HG02571 (cell line): ENCODE data around the gene CPED1.
A peak's percentile ranks its signal among the peaks of the same experiment; 100 is the strongest.
"Not testable (repeated sequence)": the region's sequence is repeated elsewhere in the genome, so short reads cannot be mapped to it uniquely, and the experiment has no call there.

Source experiments
- ATAC-seq: cut with Tn5 transposase; IDR thresholded peaks from one replicate; pipeline ENCODE4 v1.9.1; 2021; ENCODE audit warnings: mild to moderate bottlenecking, moderate library complexity; ENCODE audit not compliant: unreplicated experiment

Gene CPED1

GRCh38 chr7:121178869-121179497, 190.5 kb downstream of the CPED1 start:
- ATAC-seq, result peak; percentile 51

GRCh38 chr7:121180436-121181063, 192.0 kb downstream of the CPED1 start:
- peak; percentile 80 for ATAC-seq

GRCh38 chr7:121181357-121181756, 192.8 kb downstream of the CPED1 start:
- ATAC-seq, result no peak

- no peak for ATAC-seq
Measured at GRCh38 chr7:121182281-121182680, 193.8 kb downstream of the CPED1 start.

- no peak for ATAC-seq
Measured at GRCh38 chr7:121182902-121183301, 194.4 kb downstream of the CPED1 start.

GRCh38 chr7:121183883-121184282, 195.4 kb downstream of the CPED1 start:
- ATAC-seq, result not testable (repeated sequence)

- ATAC-seq, result no peak
Measured at GRCh38 chr7:121186746-121187145, 198.2 kb downstream of the CPED1 start.

GRCh38 chr7:121187222-121187621, 198.7 kb downstream of the CPED1 start:
- ATAC-seq, result peak; percentile 85

- ATAC-seq, result no peak
Measured at GRCh38 chr7:121187676-121188075, 199.2 kb downstream of the CPED1 start.

- no peak for ATAC-seq
Measured at GRCh38 chr7:121192834-121193233, 204.3 kb downstream of the CPED1 start.

- no peak for ATAC-seq
Measured at GRCh38 chr7:121195010-121195409, 206.5 kb downstream of the CPED1 start.

- ATAC-seq, result no peak
Measured at GRCh38 chr7:121195874-121196273, 207.4 kb downstream of the CPED1 start.

- ATAC-seq, result no peak
Measured at GRCh38 chr7:121196286-121196685, 207.8 kb downstream of the CPED1 start.

GRCh38 chr7:121197455-121197854, 208.9 kb downstream of the CPED1 start:
- ATAC-seq, result no peak

GRCh38 chr7:121198502-121198901, 210.0 kb downstream of the CPED1 start:
- ATAC-seq, result no peak

- no peak for ATAC-seq
Measured at GRCh38 chr7:121202125-121202524, 213.6 kb downstream of the CPED1 start.

GRCh38 chr7:121202834-121203233, 214.3 kb downstream of the CPED1 start:
- ATAC-seq, result no peak

GRCh38 chr7:121204537-121204936, 216.0 kb downstream of the CPED1 start:
- ATAC-seq, result no peak

GRCh38 chr7:121205777-121206176, 217.3 kb downstream of the CPED1 start:
- ATAC-seq, result no peak

- no peak for ATAC-seq
Measured at GRCh38 chr7:121211253-121211652, 222.7 kb downstream of the CPED1 start.

GRCh38 chr7:121212036-121212435, 223.5 kb downstream of the CPED1 start:
- no peak for ATAC-seq

GRCh38 chr7:121214657-121215056, 226.1 kb downstream of the CPED1 start:
- ATAC-seq, result no peak

- ATAC-seq, result no peak
Measured at GRCh38 chr7:121219026-121219425, 230.5 kb downstream of the CPED1 start.
